Sigmoid colon (tissue), 4 donors: ENCODE data around the gene AMBRA1.

Experiments used
- EP300 ChIP-seq, 4 donors: sonication (generic); formaldehyde crosslinking; IDR thresholded peaks; one replicate each; pipeline ENCODE4 v1.6.1; 2017; ENCODE audit warnings: antibody characterized with exemption in 4 of 4
- POLR2A ChIP-seq, 2 donors: fragments of 450-650 bp; IDR thresholded peaks; one replicate each; pipeline ENCODE4 v1.6.1; 2016; ENCODE audit warnings: antibody characterized with exemption in 2 of 2, mild to moderate bottlenecking in 2 of 2, moderate library complexity in 2 of 2
- TF ChIP-seq, protein P1 (sequence below), 4 experiments: fragments of 450-650 bp in 3 of 4; fragments of 200-600 bp in 1 of 4; IDR thresholded peaks; one replicate each; pipeline ENCODE4 v1.5.1; 2016 to 2019; ENCODE audit warnings: antibody characterized with exemption in 4 of 4, mild to moderate bottlenecking in 3 of 4, moderate library complexity in 2 of 4

DNA sequence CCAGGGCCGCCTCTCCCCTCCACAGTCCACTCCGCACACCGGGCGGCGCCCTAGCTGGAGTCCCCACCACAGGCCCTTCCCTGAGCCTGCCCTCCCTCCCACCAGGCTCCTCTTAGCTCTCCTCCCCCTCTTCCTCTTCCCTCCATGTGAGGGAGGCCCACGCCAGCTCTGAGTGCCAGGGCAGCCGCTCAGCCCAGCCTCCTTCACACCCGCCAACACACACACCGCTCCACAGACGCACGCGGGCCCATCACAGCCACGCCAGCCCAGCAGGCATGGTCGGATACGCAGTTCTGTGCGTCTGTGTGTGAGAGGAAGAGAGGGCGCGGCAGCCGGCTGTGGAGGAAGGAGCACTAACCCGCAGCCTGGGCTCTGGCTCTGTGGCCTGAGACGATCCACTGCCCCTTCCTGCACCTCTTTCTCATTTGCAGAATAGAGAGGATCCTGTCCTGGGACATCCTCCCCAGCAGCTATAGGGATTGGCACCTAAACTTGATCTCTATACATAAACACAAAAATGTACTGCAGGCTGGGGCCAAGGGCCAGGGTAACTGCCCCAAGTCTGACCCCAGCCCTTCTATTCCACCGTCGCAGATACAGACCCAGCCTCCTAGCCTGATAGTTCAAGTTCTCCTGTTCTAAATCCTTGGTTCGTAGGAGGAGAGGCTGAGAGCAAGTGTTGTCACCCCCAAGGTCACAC lies 205.8 kb downstream of the AMBRA1 start:
- TF ChIP-seq, protein P1, sequence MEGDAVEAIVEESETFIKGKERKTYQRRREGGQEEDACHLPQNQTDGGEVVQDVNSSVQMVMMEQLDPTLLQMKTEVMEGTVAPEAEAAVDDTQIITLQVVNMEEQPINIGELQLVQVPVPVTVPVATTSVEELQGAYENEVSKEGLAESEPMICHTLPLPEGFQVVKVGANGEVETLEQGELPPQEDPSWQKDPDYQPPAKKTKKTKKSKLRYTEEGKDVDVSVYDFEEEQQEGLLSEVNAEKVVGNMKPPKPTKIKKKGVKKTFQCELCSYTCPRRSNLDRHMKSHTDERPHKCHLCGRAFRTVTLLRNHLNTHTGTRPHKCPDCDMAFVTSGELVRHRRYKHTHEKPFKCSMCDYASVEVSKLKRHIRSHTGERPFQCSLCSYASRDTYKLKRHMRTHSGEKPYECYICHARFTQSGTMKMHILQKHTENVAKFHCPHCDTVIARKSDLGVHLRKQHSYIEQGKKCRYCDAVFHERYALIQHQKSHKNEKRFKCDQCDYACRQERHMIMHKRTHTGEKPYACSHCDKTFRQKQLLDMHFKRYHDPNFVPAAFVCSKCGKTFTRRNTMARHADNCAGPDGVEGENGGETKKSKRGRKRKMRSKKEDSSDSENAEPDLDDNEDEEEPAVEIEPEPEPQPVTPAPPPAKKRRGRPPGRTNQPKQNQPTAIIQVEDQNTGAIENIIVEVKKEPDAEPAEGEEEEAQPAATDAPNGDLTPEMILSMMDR (IDR thresholded peaks at IDR 0.05): no peak
- TF ChIP-seq POLR2A (IDR thresholded peaks at IDR 0.05): no peak
- no peak for TF ChIP-seq EP300 (IDR thresholded peaks at IDR 0.05)
